SU-DHL-6 (cell line): ENCODE results near the gene MYL12B.

Source experiments
- EZH2phosphoT487 ChIP-seq: fragments of 200-600 bp; sonication (generic), shearing (Covaris generic); conservative IDR thresholded peaks from 2 replicates; pipeline ENCODE4 v1.6.1; 2018; ENCODE audit warnings: mild to moderate bottlenecking, antibody characterized with exemption, low read length, moderate library complexity, mixed read lengths
- TF ChIP-seq, protein P1 (sequence below): fragments of 200-600 bp; sonication (generic); IDR thresholded peaks from one replicate; pipeline ENCODE4 v1.5.1; 2017; ENCODE audit warnings: antibody characterized with exemption, mild to moderate bottlenecking, low read length, moderate library complexity; ENCODE audit not compliant: insufficient read depth, poor library complexity, severe bottlenecking

DNA sequence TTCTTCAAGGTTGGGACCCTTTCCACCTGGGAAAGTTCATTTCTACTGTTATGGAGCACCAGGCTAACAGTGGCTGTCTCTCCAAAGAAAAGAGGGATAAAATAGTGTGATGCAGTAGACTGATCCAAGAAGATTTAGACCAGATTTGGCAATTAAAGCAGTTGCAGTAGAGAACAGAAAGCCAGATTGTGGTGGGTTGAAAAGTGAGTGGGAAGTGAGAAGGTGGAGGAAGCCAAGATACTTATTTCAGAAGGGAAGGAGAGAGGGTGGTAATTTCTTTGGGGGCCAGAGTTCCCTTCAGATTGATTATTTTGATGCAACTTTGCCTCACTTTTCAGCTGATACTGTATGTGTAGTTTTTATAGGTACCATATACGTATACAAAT lies 8.0 kb downstream of the MYL12B start:
- TF ChIP-seq EZH2phosphoT487 = no peak
- TF ChIP-seq, protein P1, sequence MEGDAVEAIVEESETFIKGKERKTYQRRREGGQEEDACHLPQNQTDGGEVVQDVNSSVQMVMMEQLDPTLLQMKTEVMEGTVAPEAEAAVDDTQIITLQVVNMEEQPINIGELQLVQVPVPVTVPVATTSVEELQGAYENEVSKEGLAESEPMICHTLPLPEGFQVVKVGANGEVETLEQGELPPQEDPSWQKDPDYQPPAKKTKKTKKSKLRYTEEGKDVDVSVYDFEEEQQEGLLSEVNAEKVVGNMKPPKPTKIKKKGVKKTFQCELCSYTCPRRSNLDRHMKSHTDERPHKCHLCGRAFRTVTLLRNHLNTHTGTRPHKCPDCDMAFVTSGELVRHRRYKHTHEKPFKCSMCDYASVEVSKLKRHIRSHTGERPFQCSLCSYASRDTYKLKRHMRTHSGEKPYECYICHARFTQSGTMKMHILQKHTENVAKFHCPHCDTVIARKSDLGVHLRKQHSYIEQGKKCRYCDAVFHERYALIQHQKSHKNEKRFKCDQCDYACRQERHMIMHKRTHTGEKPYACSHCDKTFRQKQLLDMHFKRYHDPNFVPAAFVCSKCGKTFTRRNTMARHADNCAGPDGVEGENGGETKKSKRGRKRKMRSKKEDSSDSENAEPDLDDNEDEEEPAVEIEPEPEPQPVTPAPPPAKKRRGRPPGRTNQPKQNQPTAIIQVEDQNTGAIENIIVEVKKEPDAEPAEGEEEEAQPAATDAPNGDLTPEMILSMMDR = no peak
